ENCODE measurements around the gene TMEFF1.
A peak's percentile ranks its signal among the peaks of the same experiment; 100 is the strongest.
"Not testable (repeated sequence)": the region's sequence is repeated elsewhere in the genome, so short reads cannot be mapped to it uniquely, and the experiment has no call there.

Gene TMEFF1

DNA sequence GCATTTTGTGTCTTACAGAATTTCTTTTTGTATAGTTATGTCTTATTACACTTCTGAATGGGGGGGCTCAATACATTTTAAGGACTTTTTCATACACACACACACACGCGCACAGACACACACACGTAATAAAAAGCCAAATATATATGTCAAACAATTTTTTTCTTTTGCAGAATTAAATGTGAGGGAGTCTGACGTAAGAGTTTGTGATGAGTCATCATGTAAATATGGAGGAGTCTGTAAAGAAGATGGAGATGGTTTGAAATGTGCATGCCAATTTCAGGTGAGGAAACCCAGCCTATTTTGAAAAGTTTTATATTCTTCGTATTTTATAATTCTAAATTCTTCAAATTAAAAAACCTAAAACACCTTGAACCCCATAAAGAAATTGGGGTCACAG, 25.6 kb downstream of the TMEFF1 start:
- no peak for DNase-seq

- DNase-seq: no peak
Measured at GRCh38 chr9:100499460-100499859, 26.5 kb downstream of the TMEFF1 start.

- DNase-seq: no peak
Measured at GRCh38 chr9:100499866-100500265, 26.9 kb downstream of the TMEFF1 start.

DNA sequence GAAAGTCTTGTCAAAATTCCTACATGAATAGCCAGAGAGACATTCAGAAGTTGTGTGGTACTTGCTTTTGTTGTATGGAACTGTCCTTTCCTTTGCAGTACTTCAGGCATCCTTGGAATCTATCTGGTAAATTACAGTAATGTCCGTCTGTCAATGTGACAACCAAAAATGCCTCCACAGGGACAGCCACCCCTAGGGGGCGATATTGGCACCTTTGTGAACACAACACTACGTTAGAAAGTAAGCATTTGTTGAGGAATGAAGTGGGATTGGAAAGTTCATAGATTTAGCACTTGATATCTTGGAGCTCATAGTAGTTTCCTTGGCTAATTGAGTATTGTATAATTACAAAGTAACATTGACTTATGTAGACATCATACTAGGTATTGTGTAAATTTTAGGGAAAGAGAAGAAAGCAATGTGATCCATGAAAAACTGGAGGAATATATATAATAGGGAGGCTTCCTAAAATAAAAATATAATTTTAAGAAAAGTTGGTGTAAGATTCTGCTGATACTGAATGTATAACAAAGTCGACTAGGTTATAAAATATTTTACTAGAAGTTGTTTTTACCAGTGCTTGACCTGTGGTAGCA, 32.7 kb downstream of the TMEFF1 start:
- DNase-seq: peak; percentile 91

DNA sequence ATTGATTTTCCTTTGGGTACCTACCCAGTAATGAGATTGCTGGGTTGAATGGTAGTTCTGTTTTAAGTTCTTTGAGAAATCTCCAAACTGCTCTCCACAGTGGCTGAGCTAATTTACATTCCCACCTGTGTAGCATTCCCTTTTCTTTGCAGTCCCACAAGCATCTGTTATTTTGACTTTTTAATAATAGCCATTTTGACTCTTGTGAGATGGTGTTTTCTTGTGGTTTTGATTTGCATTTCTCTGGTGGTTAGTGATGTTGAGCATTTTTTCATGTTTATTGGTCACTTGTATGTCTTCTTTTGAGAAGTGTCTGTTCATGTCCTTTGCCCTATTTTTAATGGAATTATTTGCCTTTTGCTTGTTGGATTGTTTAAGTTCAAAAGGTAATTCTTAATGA, 34.4 kb downstream of the TMEFF1 start:
- DNase-seq: not testable (repeated sequence)

GRCh38 chr9:100511205-100511604, 38.3 kb downstream of the TMEFF1 start:
- no peak for DNase-seq

- no peak for DNase-seq
Measured at GRCh38 chr9:100515578-100516494, 42.9 kb downstream of the TMEFF1 start.

DNA sequence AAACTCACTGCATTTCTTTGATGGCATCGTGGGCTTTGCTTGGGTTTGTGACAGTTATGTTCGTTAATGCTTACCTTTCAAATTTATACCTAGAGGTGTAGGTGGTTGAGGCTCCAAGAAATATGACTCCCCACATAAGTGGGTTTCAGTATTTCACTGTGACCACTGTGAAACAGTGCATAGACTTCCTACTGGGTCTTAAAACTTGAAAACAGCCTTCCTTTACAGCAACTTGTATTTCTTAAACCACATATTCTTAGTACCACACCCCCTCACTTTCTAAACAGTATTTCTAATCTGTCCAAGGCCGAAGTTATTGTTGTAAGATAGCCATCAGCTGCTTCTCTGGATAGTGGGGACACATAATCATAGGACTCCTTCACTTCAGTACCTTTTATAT, 48.3 kb downstream of the TMEFF1 start:
- DNase-seq: no peak

- no peak for DNase-seq
Measured at GRCh38 chr9:100525563-100525962, 52.6 kb downstream of the TMEFF1 start.

DNA sequence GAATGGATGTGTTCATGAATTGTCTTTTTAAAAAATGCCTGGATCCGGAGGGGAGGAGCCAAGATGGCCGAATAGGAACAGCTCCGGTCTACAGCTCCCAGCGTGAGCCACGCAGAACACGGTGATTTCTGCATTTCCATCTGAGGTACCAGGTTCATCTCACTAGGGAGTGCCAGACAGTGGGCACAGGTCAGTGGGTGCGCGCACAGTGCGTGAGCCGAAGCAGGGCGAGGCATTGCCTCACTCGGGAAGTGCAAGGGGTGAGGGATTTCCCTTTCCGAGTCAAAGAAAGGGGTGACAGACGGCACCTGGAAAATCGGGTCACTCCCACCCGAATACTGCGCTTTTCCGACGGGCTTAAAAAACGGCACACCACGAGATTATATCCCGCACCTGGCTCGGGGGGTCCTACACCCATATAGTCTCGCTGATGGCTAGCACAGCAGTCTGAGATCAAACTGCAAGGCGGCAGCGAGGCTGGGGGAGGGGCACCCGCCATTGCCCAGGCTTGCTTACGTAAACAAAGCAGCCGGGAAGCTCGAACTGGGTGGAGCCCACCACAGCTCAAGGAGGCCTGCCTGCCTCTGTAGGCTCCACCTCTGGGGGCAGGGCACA, 54.3 kb downstream of the TMEFF1 start:
- not testable (repeated sequence) for DNase-seq

DNA sequence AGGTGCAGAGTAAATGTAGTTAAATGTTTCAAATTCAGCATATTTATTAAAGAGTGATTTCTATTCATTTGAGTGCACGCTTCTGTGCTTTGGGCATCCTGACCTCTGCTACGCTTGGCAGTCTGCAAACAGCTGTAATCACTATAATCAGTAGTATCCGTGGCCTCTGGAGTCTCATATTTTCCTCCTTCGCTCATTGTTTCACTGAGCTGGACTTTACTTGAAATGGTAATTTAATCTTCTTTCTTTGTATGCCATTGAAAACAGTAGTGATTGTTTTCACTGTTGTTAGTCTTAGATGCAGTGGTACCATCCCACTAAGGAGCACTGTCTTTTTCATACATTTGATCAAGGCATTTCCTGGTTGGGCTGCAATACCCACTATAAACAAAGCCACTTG, 61.5 kb downstream of the TMEFF1 start:
- DNase-seq: no peak

GRCh38 chr9:100540327-100540726, 67.4 kb downstream of the TMEFF1 start:
- no peak for DNase-seq

DNA sequence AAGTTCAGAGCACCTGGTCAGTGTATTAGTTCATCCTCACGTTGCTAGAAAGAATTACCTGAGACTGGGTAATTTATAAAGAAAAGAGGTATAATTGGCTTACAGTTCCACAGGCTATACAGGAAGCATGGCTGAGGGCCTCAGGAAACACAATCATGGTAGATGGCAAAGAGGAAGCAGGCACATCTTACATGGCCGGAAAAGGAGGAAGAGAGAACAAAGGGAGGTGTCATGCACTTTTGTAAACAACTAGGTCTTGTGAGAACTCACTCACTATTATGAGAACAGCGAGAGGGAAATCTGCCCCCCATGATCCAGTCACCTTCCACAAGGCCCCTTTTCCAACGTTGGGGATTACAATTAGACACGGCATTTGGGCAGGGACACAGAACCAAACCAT, 76.1 kb downstream of the TMEFF1 start:
- no peak for DNase-seq

- no peak for DNase-seq
Measured at GRCh38 chr9:100554935-100555401, 82.0 kb downstream of the TMEFF1 start.

DNA sequence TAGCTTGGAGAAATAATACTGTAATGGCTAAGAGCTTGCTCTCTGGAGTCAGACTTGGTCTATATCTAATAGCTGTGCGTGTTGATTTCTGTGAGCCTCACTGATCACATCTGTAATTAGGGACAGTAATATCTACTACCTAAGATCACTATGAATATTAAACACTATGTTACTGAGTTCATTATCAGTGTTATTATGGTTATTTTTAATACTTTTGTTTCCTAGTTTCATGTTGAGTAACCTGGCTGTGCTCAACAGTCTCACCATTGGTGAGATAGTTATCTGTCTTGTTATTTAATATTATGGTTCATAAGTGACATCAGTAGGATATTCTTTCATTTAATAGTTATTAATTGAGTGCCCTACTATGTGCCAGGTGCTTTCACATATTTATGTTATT, 82.5 kb downstream of the TMEFF1 start:
- DNase-seq: no peak

DNA sequence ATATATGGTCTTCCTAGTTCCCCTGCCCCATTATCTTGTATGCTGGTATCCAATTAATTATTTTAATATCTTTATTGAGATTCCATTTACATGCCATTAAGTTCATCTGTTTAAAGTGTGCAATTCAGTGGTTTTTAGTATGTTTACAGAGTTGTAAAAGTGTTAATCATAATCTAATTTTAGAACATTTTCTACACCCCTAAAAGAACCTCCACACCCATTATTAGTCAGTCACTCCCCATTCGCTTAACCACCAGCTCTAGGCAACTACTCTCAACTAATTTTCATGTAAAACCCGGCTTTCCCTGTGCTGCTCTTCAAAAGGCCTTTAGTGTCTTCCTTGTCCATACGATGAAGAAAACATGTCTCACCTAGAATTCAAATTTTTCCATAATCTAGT, 84.1 kb downstream of the TMEFF1 start:
- no peak for DNase-seq

DNA sequence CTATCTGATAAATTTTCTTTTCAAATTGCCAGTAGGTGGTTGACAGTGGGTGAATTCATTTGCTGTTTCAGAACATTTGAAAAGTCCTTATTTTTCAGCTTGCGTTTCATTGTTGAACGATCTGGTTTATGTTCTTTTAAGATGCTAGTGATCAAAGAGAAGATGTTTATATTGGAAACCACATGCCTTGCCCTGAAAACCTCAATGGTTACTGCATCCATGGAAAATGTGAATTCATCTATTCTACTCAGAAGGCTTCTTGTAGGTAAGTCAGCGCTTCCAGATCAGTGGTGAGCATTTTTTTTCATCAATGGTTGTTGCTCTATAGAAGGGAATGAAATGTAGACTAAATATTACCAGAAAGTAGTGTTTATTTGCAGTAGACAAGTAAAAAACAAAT, 88.3 kb downstream of the TMEFF1 start:
- no peak for DNase-seq

- no peak for DNase-seq
Measured at GRCh38 chr9:100567856-100568255, 94.9 kb downstream of the TMEFF1 start.

DNA sequence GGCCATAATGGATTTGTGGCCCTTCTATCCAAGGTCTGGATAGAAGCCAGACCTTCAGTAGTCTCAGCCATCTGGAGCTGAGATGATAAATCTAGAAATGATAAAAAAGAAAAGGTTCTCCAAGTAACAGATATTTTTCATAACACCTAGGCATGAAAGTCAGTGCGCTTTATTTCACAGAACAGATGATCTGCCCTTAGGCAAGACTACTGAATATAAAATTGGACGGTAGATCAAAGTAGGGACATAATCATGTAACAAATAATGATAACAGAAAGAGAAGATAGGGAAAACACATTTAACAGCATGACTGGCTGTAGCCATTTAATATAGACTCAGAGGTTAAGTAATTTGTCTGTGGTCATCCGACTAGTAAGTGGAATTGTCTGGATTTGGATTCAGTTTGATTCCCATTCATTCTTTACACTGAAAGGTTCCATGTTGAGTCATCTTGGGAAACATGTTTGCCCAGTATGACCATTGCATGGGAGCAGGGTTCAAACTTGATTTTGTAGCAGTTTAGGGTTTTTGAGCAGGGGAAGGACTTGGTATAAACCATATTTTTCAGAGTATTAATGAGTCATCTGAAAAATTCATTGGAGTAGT, 100.8 kb downstream of the TMEFF1 start:
- DNase-seq: no peak

DNA sequence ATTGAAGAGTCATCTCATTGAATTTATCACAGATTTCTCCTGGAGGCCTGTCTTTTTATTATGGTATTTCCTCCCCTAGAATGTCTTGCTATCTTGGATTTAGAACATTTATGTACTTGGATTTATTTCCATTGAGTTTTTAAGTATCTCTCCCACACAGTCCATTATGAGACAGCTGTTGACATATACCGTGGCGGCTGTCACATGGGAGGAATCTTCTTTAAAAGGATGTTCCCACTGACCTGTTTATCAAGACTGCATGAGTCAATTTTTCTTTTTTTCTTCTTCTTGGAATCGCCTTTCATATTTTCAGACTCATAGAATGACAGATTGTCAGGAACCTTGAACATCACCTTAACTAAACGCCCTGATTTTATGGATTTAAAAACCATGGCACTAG, 102.1 kb downstream of the TMEFF1 start:
- DNase-seq: no peak

DNA sequence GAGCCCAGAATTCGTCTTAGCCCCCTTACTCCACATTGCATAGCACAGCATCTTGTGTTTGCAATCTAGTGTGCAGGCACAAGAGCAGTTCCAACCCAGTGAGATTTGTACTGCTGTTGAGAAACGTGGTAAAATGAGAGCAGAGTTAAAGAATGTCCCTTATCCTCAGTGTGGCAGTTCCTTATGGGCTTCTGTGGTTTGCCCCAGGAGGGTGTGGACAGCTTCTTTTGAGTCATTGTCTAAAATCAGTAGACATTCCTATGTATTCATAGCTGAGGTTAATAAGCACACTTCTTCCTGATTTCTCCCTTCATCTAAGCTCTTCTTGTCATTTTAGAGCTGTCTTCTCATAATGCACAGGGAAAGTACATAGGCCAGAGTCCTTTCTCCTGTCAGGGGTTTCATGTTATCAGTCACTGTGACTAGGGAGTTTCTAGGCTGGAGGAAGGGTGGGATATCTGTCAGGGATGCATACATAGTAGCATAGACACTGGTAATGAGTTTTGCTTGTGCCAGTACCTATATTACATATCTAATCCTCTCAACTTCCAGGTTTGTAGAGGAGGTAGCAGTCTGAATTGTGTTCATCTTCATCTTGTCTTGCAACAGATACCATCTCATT, 102.9 kb downstream of the TMEFF1 start:
- no peak for DNase-seq

- no peak for DNase-seq
Measured at GRCh38 chr9:100577776-100578448, 105.0 kb downstream of the TMEFF1 start, which contains the start of gene CAVIN4. Gene CAVIN4 (plus strand): TSS chr9:100578079. CDS start chr9:100578144, 65 bp downstream.
